Fibroblast of lung (primary cell): ENCODE data around the gene POLR1A. TPM values are rescaled to one million over a fixed set of nuclear protein-coding genes. Genes with fewer than 3 reads are reported as not detected.
A peak's percentile ranks its signal among the peaks of the same experiment; 100 is the strongest.

Source experiments
- DNase-seq, 2 donors: peaks; one replicate each; pipeline versions ENCODE4 v3.0.0 to v3.0.0-alpha.2; 2010; ENCODE audit warnings: low read depth in 2 of 2
- H2AFZ ChIP-seq: 2 replicates; pipeline ENCODE4 v1.5.1; 2012; ENCODE audit warnings: low read length, control low read depth, inconsistent platforms
- H3K27ac ChIP-seq: 2 replicates; pipeline ENCODE4 v1.5.1; 2011; ENCODE audit warnings: low read length, control low read depth; ENCODE audit not compliant: insufficient read depth
- H3K27me3 ChIP-seq: 2 replicates; pipeline ENCODE4 v1.5.1; 2011; ENCODE audit warnings: mild to moderate bottlenecking, low read length; ENCODE audit not compliant: control insufficient read depth, insufficient read depth
- H3K36me3 ChIP-seq: 2 replicates; pipeline ENCODE4 v1.5.1; 2011; ENCODE audit warnings: low read length; ENCODE audit not compliant: control insufficient read depth, insufficient read depth
- H3K4me1 ChIP-seq: 2 replicates; pipeline ENCODE4 v1.5.1; 2011; ENCODE audit warnings: low read length; ENCODE audit not compliant: control insufficient read depth, insufficient read depth; ENCODE audit errors: extremely low read depth
- H3K4me2 ChIP-seq: 2 replicates; pipeline ENCODE4 v1.5.1; 2011; ENCODE audit warnings: low read length, control low read depth; ENCODE audit not compliant: insufficient read depth; ENCODE audit errors: extremely low read depth
- H3K4me3 ChIP-seq, 4 experiments: fragments of 200-600 bp in 1 of 4; sonication (generic) in 1 of 4; replicated peaks in 1 of 4; 2 replicates each; pipeline ENCODE4 v1.5.1; 2011 to 2016; ENCODE audit warnings: low read length in 4 of 4, low read depth in 3 of 4, mild to moderate bottlenecking in 3 of 4, control low read depth in 2 of 4, inconsistent platforms in 1 of 4, mixed read lengths in 1 of 4; ENCODE audit not compliant: insufficient read depth in 1 of 4; ENCODE audit errors: control extremely low read depth in 1 of 4
- H3K79me2 ChIP-seq: 2 replicates; pipeline ENCODE4 v1.5.1; 2012; ENCODE audit warnings: mild to moderate bottlenecking, low read length, inconsistent platforms; ENCODE audit not compliant: control insufficient read depth, insufficient read depth
- H3K9ac ChIP-seq: 2 replicates; pipeline ENCODE4 v1.5.1; 2011; ENCODE audit warnings: mild to moderate bottlenecking, low read length, control low read depth; ENCODE audit not compliant: insufficient read depth
- H3K9me3 ChIP-seq: 2 replicates; pipeline ENCODE4 v1.5.1; 2012; ENCODE audit warnings: low read depth, low read length; ENCODE audit not compliant: control insufficient read depth, insufficient read depth
- H4K20me1 ChIP-seq: 2 replicates; pipeline ENCODE4 v1.5.1; 2011; ENCODE audit warnings: low read length; ENCODE audit not compliant: control insufficient read depth, insufficient read depth; ENCODE audit errors: extremely low read depth
- EZH2 ChIP-seq: IDR thresholded peaks from 2 replicates; pipeline ENCODE4 v1.5.1; 2012; ENCODE audit warnings: low read length, control low read depth, mild to moderate bottlenecking; ENCODE audit errors: missing control alignments
- polyA plus RNA-seq, 2 donors: library from polyadenylated mRNA; depleted of rRNA in 1 of 2; stranded (reverse) in 1 of 2; unstranded in 1 of 2; fragments of >200 nt; gene quantifications; 2 replicates each; pipeline ENCODE4 v1.2.1, GENCODE V29; 2011 to 2012; ENCODE audit warnings: missing spikeins in 1 of 2
- total RNA-seq: library from RNA; depleted of rRNA; stranded (reverse); fragments of >200 nt; gene quantifications from 2 replicates; pipeline ENCODE4 v1.2.1, GENCODE V29; 2014
- TF ChIP-seq, protein P1 (sequence below), 2 donors: IDR thresholded peaks in 1 of 2; conservative IDR thresholded peaks in 1 of 2; 1 replicate in 1 of 2; 2 replicates in 1 of 2; pipeline ENCODE4 v1.5.1; 2011 to 2012; ENCODE audit warnings: low read length in 2 of 2, control low read depth in 1 of 2, inconsistent platforms in 1 of 2, low read depth in 1 of 2, mild to moderate bottlenecking in 1 of 2

Gene POLR1A
- total and polyA plus RNA-seq, 2 donors (not counting 1 experiment from before 2014, with no cell fraction given) = 9.4 to 9.9 TPM

DNA sequence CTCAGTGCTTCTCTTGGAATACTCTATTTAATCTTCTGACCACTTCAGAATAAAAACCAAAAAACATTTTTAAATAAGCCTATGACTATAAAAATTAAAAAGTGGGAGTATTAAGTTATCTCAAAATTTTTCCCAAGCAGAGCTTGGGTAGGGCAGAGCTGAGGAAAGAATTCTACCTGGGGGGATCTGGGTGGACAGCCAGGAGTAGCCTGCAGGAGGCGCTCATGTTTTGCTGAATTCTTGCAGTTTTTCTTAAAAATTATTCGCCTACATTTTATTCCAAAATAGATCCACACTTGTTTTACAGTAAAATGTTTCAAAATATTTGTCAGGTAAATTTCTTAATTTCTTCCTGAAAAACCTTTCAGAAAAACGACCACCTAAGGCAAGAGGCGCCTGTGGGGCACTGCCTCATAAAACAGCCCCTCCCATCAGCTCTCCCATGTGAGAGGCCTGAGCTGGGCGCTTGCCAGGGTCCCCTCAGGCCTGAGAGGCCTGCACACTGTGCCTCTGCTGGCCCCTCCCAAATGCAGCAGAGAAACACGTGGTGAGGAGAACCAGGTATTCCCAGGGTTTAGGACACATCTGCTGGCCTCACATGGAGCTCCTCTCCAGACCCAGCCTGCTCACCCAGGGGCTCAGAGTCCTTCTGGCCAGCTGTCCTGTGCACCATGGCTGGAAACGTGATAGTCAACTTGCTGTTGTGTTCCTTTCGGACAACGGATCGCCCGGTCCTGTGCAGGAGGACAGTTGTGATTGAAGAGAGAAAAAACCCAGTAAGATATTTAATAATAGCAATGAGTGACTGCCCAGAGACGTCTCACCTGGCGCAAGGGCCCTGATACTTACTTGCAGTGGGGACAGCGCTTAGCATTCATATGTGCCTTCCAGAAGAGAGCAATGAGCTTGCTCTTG lies 17.5 kb downstream of the POLR1A start:
- Histone ChIP-seq H3K27me3 (no peaks in the 10 kb centered on the region), H4K20me1 (no peaks in the 10 kb centered on the region), H3K4me3 (no peak overlapping the region), H3K36me3 (peaks cover 9% of the 10 kb centered on the region), H3K27ac (no peak overlapping the region), H3K9me3 (no peaks in the 10 kb centered on the region), H2AFZ (no peak overlapping the region), H3K4me2 (no peak overlapping the region), H3K4me1 (no peaks in the 10 kb centered on the region), H3K9ac (no peak overlapping the region), H3K79me2 (no peaks in the 10 kb centered on the region)
- no peak for TF ChIP-seq EZH2
- TF ChIP-seq, protein P1, sequence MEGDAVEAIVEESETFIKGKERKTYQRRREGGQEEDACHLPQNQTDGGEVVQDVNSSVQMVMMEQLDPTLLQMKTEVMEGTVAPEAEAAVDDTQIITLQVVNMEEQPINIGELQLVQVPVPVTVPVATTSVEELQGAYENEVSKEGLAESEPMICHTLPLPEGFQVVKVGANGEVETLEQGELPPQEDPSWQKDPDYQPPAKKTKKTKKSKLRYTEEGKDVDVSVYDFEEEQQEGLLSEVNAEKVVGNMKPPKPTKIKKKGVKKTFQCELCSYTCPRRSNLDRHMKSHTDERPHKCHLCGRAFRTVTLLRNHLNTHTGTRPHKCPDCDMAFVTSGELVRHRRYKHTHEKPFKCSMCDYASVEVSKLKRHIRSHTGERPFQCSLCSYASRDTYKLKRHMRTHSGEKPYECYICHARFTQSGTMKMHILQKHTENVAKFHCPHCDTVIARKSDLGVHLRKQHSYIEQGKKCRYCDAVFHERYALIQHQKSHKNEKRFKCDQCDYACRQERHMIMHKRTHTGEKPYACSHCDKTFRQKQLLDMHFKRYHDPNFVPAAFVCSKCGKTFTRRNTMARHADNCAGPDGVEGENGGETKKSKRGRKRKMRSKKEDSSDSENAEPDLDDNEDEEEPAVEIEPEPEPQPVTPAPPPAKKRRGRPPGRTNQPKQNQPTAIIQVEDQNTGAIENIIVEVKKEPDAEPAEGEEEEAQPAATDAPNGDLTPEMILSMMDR (conservative IDR thresholded peaks at IDR 0.05 in 1 of 2, IDR thresholded peaks at IDR 0.05 in 1 of 2; ENCODE audit: low read depth in 1 of 2, low read length in 2 of 2) = peak in 1 of 2 donors; percentile 40
- DNase-seq = no peak

DNA sequence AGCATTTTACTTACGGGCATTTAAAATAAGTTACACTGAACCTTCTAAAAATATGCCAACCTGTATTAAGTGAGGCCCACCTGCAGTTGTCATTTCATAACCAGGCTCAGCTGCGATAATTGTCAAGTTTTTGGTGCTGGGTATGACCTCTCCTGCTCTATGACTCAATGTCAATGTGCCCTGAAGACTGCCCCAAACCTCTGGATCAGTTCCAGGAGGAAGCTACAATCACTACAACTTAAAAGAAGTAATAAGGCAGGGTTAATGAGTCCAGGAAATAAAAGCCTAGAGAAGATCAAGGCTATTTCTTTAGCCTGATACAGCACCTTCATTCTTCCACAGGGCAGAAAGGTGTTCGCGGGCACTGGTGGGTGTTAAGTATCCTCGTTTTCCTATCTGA lies 22.9 kb downstream of the POLR1A start:
- H3K27me3 ChIP-seq = no peaks in the 10 kb centered on the region
- TF ChIP-seq, protein P1 (conservative IDR thresholded peaks at IDR 0.05 in 1 of 2, IDR thresholded peaks at IDR 0.05 in 1 of 2; ENCODE audit: low read depth in 1 of 2, low read length in 2 of 2) = no peak
- no peak for TF ChIP-seq EZH2
- H3K27ac ChIP-seq = no peak overlapping the region
- DNase-seq = no peak
- H4K20me1 ChIP-seq = no peaks in the 10 kb centered on the region
- H3K4me1 ChIP-seq = peaks cover 3% of the 10 kb centered on the region
- H3K4me2 ChIP-seq = no peak overlapping the region
- no peak overlapping the region for H2AFZ ChIP-seq
- no peak overlapping the region for H3K9ac ChIP-seq
- H3K36me3 ChIP-seq = peaks cover 6% of the 10 kb centered on the region
- H3K4me3 ChIP-seq = no peak overlapping the region
- no peaks in the 10 kb centered on the region for H3K9me3 ChIP-seq
- H3K79me2 ChIP-seq = no peaks in the 10 kb centered on the region

DNA sequence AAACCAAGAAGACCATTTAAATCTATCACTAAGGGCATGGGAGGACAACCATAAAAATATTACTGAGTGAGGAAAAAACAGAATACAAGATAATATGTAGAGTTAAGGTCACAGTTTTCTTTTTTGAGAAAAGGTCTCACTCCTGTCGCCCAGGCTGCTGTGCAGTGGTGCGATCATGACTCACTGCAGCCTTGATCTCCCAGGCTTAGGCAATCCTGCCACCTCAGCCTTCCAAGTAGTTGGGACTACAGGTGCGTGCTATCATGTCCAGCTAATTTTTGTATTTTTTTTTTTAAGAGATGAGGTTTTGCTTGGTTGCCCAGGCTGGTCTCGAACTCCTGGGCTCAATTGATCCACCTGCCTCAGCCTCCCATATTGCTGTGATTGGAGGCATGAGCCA lies 24.0 kb downstream of the POLR1A start:
- Histone ChIP-seq H3K4me1 (peaks cover 3% of the 10 kb centered on the region), H3K4me2 (no peak overlapping the region), H2AFZ (no peak overlapping the region), H3K9ac (no peak overlapping the region), H3K27me3 (no peaks in the 10 kb centered on the region), H4K20me1 (no peaks in the 10 kb centered on the region), H3K9me3 (no peaks in the 10 kb centered on the region), H3K79me2 (no peaks in the 10 kb centered on the region), H3K36me3 (peaks cover 14% of the 10 kb centered on the region), H3K27ac (no peak overlapping the region), H3K4me3 (no peak overlapping the region)
- TF ChIP-seq, protein P1 (conservative IDR thresholded peaks at IDR 0.05 in 1 of 2, IDR thresholded peaks at IDR 0.05 in 1 of 2; ENCODE audit: low read depth in 1 of 2, low read length in 2 of 2) = no peak
- no peak for TF ChIP-seq EZH2
- DNase-seq = no peak
